Amniotic epithelial cell (primary cell): ENCODE measurements around the gene PIBF1.

ENCODE experiments used
- DNase-seq: peaks from one replicate; pipeline ENCODE4 v3.0.0-alpha.2; 2010; ENCODE audit warnings: low read depth

Gene PIBF1

GRCh38 chr13:73060251-73061160 is 278.6 kb downstream of the PIBF1 start:
- DNase-seq: peak; percentile 67

GRCh38 chr13:73061473-73061872 is 279.5 kb downstream of the PIBF1 start:
- DNase-seq: no peak

GRCh38 chr13:73061876-73062275 is 279.9 kb downstream of the PIBF1 start:
- DNase-seq: no peak

- no peak for DNase-seq
These were observed 280.5 kb downstream of the PIBF1 start for GRCh38 chr13:73062468-73062867.

- DNase-seq: no peak
These were observed 281.2 kb downstream of the PIBF1 start for GRCh38 chr13:73063166-73063565.

- DNase-seq: no peak
These were observed 283.1 kb downstream of the PIBF1 start for GRCh38 chr13:73065036-73065435.

- no peak for DNase-seq
These were observed 283.9 kb downstream of the PIBF1 start for GRCh38 chr13:73065665-73066340.
